ENCODE results near the gene LIPH.

- TF ChIP-seq POLR2AphosphoS5 (IDR thresholded peaks at IDR 0.05): no peak
- no peak for TF ChIP-seq CTCF (IDR thresholded peaks at IDR 0.05)
These were observed 31.5 kb upstream of the LIPH start for GRCh38 chr3:185583925-185584324.

Measured in gastroesophageal sphincter (tissue), 3 donors.